Keratinocyte (primary cell): ENCODE measurements around the gene HYAL1. TPM values are rescaled to one million over a fixed set of nuclear protein-coding genes. Genes with fewer than 3 reads are reported as not detected.
A peak's percentile ranks its signal among the peaks of the same experiment; 100 is the strongest.
"Not testable (repeated sequence)": the region's sequence is repeated elsewhere in the genome, so short reads cannot be mapped to it uniquely, and the experiment has no call there.

Experiments used
- DNase-seq: peaks from one replicate; pipeline ENCODE4 v3.0.0-alpha.2; 2011; ENCODE audit warnings: low read depth, missing footprints, low spot score
- FAIRE-seq: peaks from 2 replicates; lab custom pipeline; 2011; peaks lifted over from hg19 to GRCh38; lab: Jason Lieb, UNC
- H2AFZ ChIP-seq: 2 replicates; pipeline ENCODE4 v1.6.0; 2012; ENCODE audit warnings: low read length, control low read depth, inconsistent platforms; ENCODE audit not compliant: control insufficient read depth
- H3K27ac ChIP-seq: 2 replicates; pipeline ENCODE4 v1.5.1; 2011; ENCODE audit warnings: low read length; ENCODE audit not compliant: control insufficient read depth, insufficient read depth
- H3K27me3 ChIP-seq: 3 replicates; pipeline ENCODE4 v1.6.0; 2011; ENCODE audit warnings: low read length; ENCODE audit not compliant: control insufficient read depth, insufficient read depth; ENCODE audit errors: extremely low read depth
- H3K36me3 ChIP-seq, 2 experiments: 2 replicates in 1 of 2; 3 replicates in 1 of 2; pipeline ENCODE4 v1.5.1; 2011; ENCODE audit warnings: low read length in 2 of 2, mild to moderate bottlenecking in 1 of 2; ENCODE audit not compliant: control insufficient read depth in 2 of 2, insufficient read depth in 2 of 2; ENCODE audit errors: extremely low read depth in 1 of 2
- H3K4me1 ChIP-seq: 3 replicates; pipeline ENCODE4 v1.5.1; 2011; ENCODE audit warnings: low read length; ENCODE audit not compliant: control insufficient read depth, insufficient read depth; ENCODE audit errors: extremely low read depth
- H3K4me2 ChIP-seq: 3 replicates; pipeline ENCODE4 v1.6.0; 2011; ENCODE audit warnings: low read depth, low read length; ENCODE audit not compliant: control insufficient read depth, insufficient read depth; ENCODE audit errors: extremely low read depth
- H3K4me3 ChIP-seq, 3 experiments: fragments of 200-600 bp in 1 of 3; sonication (generic) in 1 of 3; 2 replicates in 2 of 3; 3 replicates in 1 of 3; pipeline ENCODE4 v1.5.1; 2011 to 2016; ENCODE audit warnings: low read length in 3 of 3, mild to moderate bottlenecking in 3 of 3, control low read depth in 2 of 3, inconsistent platforms in 1 of 3, low read depth in 1 of 3, mixed read lengths in 1 of 3, mixed run types in 1 of 3, moderate library complexity in 1 of 3; ENCODE audit not compliant: control insufficient read depth in 2 of 3, insufficient read depth in 2 of 3; ENCODE audit errors: extremely low read depth in 1 of 3
- H3K79me2 ChIP-seq: 2 replicates; pipeline ENCODE4 v1.6.0; 2012; ENCODE audit warnings: low read length; ENCODE audit not compliant: control insufficient read depth, insufficient read depth
- H3K9ac ChIP-seq: 3 replicates; pipeline ENCODE4 v1.6.0; 2011; ENCODE audit warnings: low read length; ENCODE audit not compliant: control insufficient read depth, insufficient read depth; ENCODE audit errors: extremely low read depth
- H3K9me1 ChIP-seq: 3 replicates; pipeline ENCODE4 v1.6.0; 2011; ENCODE audit warnings: low read length; ENCODE audit not compliant: control insufficient read depth, insufficient read depth; ENCODE audit errors: extremely low read depth
- H3K9me3 ChIP-seq: 2 replicates; pipeline ENCODE4 v1.5.1; 2012; ENCODE audit warnings: low read depth, low read length; ENCODE audit not compliant: control insufficient read depth
- H4K20me1 ChIP-seq: 3 replicates; pipeline ENCODE4 v1.6.0; 2011; ENCODE audit warnings: low read length; ENCODE audit not compliant: control insufficient read depth, insufficient read depth; ENCODE audit errors: extremely low read depth
- CTCF ChIP-seq, 3 experiments: IDR thresholded peaks in 1 of 3; conservative IDR thresholded peaks in 1 of 3; optimal IDR thresholded peaks in 1 of 3; 2 replicates in 2 of 3; 3 replicates in 1 of 3; pipeline versions ENCODE3 to v1.5.1; 2011; ENCODE audit warnings: low read length in 3 of 3, mild to moderate bottlenecking in 3 of 3, moderate library complexity in 2 of 3, control low read depth in 1 of 3, inconsistent platforms in 1 of 3; ENCODE audit not compliant: insufficient read depth in 2 of 3; ENCODE audit errors: extremely low read depth in 1 of 3
- EZH2 ChIP-seq: IDR thresholded peaks from one replicate; pipeline ENCODE4 v1.6.1; 2012; ENCODE audit warnings: inconsistent platforms, mild to moderate bottlenecking, low read length, moderate library complexity
- dilution Hi-C: fragments of 300-500 bp; cut with MboI; formaldehyde crosslinking; loops from one replicate; pipeline ENCODE4 v1.7.0; 2020; ENCODE audit warnings: low sequenced_read_pairs; ENCODE audit not compliant: extremely low pct_ligation_motif_present
- polyA plus RNA-seq, 5 experiments: library from polyadenylated mRNA; depleted of rRNA in 3 of 5; stranded (reverse) in 3 of 5; stranded (forward) in 1 of 5; unstranded in 1 of 5; fragments of >200 nt; gene quantifications; 1 replicate in 1 of 5; 2 replicates in 3 of 5; 3 replicates in 1 of 5; pipeline versions ENCODE4 v1.2.1 to v1.2.3, GENCODE V29; 2011 to 2012; ENCODE audit warnings: missing spikeins in 2 of 5, low read depth in 1 of 5, low replicate concordance in 1 of 5

Gene HYAL1
- polyA plus RNA-seq, 1 donor (not counting 4 experiments of a cell fraction or from before 2014, with no cell fraction given), result 13.9 TPM

- Histone ChIP-seq H2AFZ (peak overlapping the region; percentile 81), H3K4me3 (peak overlapping the region in 2 of 3 experiments; percentile 21 to 50)
Measured at GRCh38 chr3:50272911-50273688, 30.3 kb downstream of the HYAL1 start.

DNA sequence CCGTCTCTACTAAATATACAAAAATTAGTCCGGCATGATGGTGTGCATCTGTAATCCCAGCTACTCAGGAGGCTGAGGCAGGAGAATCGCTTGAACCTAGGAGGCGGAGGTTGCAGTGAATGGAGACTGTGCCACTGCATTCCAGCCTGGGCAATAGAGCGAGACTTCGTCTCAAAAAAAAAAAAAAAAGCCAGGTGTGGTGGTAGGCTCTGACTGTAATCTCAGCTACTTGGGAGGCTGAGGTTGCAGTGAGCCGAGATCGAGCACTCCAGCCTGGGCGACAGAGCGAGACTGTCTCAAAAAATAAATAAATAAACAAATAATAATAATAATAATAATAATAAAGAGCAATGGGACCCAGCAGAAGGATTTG lies 30.9 kb downstream of the HYAL1 start:
- peaks cover 40% of the 10 kb centered on the region for H3K27me3 ChIP-seq
- H3K27ac ChIP-seq, H3K9me1 ChIP-seq, H3K4me3 ChIP-seq, dilution Hi-C loops, H3K36me3 ChIP-seq, FAIRE-seq, H4K20me1 ChIP-seq, H3K9me3 ChIP-seq, H2AFZ ChIP-seq, H3K9ac ChIP-seq, H3K79me2 ChIP-seq, DNase-seq: not testable (repeated sequence)
- H3K4me2 ChIP-seq, result peak overlapping the region; percentile 87
- peaks cover 28% of the 10 kb centered on the region for H3K4me1 ChIP-seq

More at GRCh38 chr3:50272911-50273688, 30.3 kb downstream of the HYAL1 start:
- Histone ChIP-seq H3K79me2 (no peaks in the 10 kb centered on the region), H3K4me2 (peak overlapping the region; percentile 87), H3K27me3 (peaks cover 40% of the 10 kb centered on the region), H3K36me3 (no peaks in the 10 kb centered on the region), H3K4me1 (peaks cover 28% of the 10 kb centered on the region), H3K9me1 (no peaks in the 10 kb centered on the region), H3K9me3 (no peaks in the 10 kb centered on the region), H3K27ac (no peak overlapping the region), H4K20me1 (no peaks in the 10 kb centered on the region), H3K9ac (peak overlapping the region; percentile 18)
- FAIRE-seq (peak; percentile 43), DNase-seq (no peak)
- dilution Hi-C loops, result no loop called here
- TF ChIP-seq CTCF (optimal IDR thresholded peaks at IDR 0.05 in 1 of 3, IDR thresholded peaks at IDR 0.05 in 1 of 3, conservative IDR thresholded peaks at IDR 0.05 in 1 of 3; ENCODE audit: extremely low read depth in 1 of 3, insufficient read depth in 2 of 3, low read length in 3 of 3), result peak in 2 of 3 experiments; percentile 95 to 98
- no peak for TF ChIP-seq EZH2
